HG02885 (cell line): ENCODE data around the gene DALRD3.
A peak's percentile ranks its signal among the peaks of the same experiment; 100 is the strongest.
"Not testable (repeated sequence)": the region's sequence is repeated elsewhere in the genome, so short reads cannot be mapped to it uniquely, and the experiment has no call there.

Experiments used
- ATAC-seq: cut with Tn5 transposase; IDR thresholded peaks from one replicate; pipeline ENCODE4 v1.9.1; 2021; ENCODE audit warnings: mild to moderate bottlenecking; ENCODE audit not compliant: unreplicated experiment, poor library complexity

DALRD3 gene

DNA sequence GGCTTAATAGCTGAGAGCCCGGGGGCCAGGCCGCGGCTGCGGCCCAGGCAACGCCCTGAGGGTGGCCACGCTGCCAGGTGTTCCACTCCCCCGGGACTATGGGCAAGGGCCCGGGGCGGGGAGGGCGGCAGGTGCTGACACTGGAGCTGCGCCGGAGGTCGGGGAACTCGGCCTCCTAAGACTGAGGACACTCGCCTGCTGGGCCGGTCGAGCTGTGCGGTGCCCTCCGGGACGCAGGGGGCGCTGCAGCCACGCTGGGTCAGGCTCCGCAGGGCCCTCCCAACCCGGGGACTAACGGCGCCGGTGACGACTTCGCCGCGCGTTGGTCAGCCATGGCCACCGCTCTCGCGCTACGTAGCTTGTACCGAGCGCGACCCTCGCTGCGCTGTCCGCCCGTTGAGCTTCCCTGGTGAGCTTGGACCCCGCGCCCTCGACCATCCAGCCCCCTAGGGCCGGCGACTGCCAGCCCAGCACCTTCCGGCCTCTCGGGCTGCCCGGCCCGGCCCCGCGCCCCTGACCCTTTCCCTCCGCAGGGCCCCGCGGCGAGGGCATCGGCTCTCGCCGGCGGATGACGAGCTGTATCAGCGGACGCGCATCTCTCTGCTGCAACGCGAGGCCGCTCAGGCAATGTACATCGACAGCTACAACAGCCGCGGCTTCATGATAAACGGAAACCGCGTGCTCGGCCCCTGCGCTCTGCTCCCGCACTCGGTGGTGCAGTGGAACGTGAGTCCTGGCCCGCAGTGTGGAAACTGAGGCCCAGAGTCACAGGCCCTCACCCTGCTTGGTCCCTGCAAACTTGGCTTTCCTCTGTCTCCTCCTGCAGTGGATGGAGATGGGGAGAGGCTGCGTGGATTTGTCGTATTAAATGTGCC, 3.7 kb upstream of the DALRD3 start, which contains the start of gene NDUFAF3:
TSS of gene NDUFAF3 (plus strand) at position 309 of the 875 bp plus-strand sequence. CDS start at position 333, 24 bp downstream.
- ATAC-seq = peak; percentile 65

DNA sequence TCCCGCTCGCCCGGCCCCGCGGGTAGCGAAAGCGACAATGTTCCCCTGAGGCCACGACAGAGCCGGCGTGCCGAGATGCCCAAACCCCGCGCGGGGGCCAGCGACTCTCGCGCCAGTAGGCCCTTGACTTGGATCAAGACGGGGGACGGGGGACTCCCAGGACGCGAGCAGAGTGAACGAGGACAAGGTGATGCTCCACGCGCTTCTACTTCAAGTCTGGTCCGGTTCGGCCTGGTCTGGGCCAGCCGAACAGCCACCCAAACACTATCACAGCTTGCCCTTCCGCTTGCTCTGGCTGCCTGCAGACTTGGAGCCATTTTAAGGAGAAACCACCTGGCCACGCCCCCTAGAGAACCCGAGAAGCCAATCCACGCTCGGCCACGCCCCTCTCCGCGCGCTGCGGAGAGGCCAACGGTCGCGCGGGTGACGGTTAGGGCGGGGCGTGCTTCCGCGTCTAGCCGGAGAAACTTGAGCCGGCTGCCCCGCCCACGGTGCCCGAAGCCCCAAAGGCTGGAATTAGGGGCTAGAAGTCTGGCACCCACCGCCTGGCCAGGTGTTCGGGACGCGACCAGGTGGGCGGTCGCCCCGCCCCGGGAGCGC, 2.9 kb upstream of the DALRD3 start:
- ATAC-seq = peak; percentile 58

DNA sequence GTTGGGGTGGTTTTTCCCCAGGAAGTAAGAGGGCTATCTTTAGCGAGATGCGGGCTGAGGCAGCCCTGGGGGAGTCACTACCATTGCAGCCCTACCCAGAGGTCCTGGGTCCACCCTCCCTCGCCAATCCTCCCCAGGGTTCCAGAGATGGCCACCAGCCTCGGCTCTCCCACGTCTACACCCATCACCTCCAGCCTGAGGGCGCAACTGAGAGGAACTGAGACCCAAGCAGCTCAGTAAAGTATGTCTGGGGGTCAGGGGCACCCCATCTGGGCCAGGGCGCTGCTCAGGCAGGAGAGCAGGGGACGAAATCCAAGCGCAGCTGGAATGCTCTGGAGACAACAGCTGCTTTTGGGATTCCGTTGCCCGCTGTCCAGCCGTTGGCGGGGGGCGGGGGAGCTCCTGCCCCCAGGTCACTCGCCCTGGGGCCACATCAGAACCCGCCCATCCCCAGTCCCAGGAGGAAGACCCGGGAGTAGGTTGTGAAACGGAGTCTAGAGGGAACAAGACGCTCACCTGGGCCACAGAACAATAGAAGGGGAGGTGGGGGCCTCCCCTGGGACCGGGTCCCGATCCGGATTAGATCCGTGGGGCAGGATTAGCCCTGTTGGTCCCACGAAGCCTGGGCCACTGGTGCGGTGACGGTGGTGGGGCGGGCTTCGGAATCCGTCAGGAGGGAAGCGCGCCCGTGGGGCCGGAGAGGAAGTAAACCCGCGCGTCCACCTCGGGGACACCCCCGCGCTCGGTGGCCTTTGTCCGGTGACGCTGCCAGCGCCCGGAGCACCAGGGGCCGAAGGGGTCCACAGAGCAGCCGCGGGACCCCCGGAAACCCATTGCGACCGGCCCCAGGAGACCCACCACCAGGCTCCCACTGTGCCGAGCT, 2.2 kb upstream of the DALRD3 start:
- peak; percentile 3 for ATAC-seq

DNA sequence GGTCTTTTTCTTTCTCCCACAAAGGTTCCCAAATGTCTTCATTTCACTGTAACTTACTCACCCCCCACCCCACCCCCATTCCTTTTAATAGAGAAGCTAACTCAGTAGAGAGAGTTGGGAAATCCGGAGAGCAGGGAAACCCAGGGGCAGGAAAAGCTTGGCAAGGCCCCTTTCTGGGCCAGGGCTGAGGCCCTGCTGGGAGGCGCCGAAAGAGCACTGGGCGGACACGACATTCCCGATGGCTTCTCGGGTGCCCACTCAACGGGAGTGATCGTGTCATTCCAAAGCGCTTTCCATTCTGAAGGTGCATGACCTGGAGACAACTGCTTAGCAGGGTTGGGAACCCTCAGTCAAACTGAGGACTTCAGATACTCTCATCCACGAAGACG, 1.6 kb upstream of the DALRD3 start:
- ATAC-seq = no peak

DNA sequence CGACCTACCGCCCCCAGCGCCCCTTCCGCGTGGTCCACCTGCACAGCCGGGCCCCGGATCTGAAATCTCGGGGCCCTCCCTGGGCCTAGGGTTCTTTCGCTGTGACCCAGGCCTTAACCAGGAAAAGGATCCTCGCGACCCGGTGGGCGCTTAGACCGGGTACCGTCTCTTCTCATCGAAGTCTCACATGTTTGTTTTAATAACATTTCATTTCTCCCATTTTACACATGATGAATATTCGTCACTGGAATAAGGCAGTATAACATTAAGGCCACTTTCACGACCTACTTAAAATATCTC, 277 bp upstream of the DALRD3 start:
- no peak for ATAC-seq

DNA sequence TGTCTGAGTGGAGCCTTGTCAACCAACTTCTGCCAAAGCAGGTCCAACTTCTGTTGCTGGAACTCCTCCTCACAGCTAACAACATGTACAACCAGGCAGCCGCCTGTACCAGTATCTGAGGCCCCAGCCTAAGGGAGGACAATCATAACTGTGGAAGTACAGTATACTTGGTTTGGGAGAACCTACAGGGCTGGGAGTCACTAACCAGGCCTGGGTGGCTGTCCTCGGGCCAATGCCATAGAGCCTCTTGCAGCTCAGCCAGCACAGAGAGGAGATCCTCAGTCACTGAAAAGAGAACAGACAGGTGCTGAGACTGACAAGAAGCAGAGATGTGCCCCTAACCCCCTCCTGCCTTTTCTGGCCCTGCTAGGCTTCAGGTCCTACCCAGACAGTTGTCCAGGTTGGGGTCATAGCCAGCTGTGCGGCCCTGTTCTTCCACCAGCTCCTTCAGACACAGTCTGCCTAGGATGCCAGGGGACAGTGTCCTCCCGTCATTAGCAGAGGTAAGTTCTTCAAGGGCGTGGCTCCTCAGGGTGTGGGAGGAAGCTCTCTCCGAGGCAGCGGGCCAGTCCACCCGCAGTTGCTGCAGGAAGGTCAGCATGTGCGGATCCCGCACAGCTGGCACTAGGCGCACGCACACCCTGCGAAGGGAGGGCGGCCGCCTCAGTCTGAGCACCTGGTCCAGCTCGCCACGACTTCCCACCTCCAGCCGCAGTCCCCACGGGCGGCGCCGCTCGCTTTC, 980 bp downstream of the DALRD3 start:
- no peak for ATAC-seq

DNA sequence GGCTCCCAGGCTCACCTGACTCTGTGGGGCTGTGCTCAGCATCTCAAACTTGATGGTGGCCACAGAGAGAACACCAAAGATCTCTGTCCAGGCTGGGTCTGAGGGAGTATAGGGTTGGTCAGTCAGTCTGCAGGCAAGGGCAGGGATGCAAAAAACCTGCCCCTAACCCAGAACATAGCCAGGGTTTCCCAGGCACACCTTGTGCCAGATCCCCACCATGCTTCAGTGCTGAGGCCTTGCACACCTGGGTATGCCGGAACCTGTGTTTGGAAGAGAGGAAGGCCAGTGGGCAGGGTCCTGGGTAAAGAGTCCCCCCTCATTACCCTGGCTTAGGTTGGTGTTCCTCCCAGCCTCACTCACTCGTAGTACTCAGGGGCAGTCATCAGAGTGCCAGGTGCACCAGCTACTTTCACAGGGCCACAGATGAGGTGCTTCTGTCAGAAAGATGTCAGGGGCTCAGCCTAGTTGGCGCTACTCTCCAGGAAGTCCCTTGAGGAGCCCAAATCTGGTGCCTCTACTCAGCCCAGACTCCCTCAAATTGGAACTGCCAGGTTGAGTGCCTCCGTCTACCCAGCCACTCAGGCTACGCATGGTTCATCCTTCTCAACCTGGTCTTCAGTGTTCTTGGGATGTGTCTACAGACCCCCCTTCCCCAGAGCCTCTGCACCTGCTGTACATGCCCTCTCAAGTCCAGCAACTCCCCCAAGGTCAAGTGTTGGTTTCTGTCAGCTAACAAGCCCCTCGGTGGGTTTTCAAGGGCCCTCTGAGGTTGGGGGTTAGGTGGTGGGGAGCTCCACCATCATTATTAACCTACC, 1.8 kb downstream of the DALRD3 start:
- no peak for ATAC-seq

DNA sequence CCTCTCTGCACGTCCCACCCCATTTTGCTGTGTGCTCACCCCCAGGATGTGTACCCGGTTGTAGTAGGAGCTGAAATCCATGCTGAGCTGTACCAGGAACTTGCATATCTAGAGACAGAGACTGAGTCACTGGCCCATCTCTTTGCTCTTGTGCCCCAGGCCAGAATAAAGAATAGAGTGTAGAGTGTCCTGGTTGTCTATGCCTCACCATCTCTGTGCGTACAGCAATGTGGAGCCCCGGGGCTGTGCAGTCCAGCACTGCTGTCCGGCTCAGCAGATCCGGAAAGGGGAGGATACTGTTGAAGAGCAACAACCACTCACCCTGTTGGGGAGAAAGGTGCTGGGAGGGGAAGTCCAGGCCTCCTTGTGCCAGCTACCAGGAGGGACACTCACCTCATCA, 2.6 kb downstream of the DALRD3 start:
- ATAC-seq = no peak

DNA sequence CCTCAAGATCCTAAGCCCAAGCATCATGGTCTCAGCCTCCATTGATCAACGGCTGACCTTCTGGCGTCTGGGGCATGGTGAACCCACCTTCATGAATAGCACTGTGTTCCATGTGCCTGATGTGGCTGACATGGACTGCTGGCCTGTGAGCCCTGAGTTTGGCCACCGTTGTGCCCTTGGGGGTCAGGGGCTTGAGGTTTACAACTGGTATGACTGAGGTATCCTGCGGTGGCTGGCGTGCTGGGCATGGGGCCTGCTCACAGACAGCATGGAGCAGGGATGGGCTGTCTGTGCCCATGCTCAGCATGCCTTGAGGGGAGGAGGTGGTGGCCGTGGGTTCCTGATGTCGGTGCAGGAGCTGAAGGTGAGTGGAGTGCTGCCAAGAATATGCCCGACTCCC, 3.3 kb downstream of the DALRD3 start:
- ATAC-seq = no peak

DNA sequence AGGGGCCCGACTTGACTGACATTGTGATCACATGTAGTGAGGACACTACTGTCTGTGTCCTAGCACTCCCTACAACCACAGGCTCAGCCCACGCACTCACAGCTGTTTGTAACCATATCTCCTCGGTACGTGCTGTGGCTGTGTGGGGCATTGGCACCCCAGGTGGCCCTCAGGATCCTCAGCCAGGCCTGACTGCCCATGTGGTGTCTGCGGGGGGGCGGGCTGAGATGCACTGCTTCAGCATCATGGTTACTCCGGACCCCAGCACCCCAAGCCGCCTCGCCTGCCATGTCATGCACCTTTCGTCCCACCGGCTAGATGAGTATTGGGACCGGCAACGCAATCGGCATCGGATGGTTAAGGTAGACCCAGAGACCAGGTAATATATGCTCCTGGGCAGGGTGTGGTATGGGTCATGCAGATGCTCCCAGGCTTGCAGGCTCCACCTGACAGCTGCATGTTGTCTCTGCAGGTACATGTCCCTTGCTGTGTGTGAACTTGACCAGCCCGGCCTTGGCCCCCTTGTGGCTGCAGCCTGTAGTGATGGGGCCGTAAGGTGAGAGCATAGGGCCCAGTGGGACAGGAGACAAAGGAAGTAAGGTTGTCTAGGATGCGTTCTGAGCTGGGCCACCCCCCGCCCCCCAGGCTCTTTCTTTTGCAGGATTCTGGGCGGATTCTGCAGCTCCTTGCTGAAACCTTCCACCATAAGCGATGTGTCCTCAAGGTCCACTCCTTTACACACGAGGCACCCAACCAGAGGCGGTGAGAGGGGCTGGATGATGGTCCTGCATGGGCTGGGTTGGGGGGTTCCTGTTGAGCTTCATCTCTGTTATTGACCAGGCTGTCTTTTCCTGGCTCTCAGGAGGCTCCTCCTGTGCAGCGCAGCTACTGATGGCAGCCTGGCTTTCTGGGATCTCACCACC, 4.4 kb downstream of the DALRD3 start:
- ATAC-seq = no peak

DNA sequence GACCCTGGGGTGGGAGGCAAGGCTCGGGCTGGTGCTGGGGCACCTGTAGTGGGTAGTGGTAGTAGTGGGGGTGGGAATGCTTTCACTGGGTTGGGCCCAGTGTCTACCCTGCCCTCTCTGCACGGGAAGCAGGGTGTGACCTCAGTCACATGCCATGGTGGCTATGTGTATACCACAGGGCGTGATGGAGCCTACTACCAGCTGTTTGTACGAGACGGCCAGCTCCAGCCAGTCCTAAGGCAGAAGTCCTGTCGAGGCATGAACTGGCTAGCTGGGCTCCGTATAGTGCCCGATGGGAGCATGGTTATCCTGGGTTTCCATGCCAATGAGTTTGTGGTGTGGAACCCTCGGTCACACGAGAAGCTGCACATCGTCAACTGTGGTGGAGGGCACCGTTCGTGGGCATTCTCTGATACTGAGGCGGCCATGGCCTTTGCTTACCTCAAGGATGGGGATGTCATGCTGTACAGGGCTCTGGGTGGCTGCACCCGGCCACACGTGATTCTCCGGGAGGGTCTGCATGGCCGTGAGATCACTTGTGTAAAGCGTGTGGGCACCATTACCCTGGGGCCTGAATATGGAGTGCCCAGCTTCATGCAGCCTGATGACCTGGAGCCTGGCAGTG, 5.2 kb downstream of the DALRD3 start:
- ATAC-seq = no peak

DNA sequence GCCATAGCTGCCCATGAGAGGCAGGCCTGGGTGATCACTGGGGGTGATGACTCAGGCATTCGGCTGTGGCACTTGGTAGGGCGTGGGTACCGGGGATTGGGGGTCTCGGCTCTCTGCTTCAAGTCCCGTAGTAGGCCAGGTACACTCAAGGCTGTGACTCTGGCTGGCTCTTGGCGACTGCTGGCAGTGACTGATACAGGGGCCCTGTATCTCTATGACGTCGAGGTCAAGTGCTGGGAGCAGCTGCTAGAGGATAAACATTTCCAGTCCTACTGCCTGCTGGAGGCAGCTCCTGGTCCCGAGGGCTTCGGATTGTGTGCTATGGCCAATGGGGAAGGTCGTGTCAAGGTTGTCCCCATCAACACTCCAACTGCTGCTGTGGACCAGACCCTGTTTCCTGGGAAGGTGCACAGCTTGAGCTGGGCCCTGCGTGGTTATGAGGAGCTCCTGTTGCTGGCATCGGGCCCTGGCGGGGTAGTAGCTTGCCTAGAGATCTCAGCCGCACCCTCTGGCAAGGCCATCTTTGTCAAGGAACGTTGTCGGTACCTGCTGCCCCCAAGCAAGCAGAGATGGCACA, 5.9 kb downstream of the DALRD3 start:
- no peak for ATAC-seq

DNA sequence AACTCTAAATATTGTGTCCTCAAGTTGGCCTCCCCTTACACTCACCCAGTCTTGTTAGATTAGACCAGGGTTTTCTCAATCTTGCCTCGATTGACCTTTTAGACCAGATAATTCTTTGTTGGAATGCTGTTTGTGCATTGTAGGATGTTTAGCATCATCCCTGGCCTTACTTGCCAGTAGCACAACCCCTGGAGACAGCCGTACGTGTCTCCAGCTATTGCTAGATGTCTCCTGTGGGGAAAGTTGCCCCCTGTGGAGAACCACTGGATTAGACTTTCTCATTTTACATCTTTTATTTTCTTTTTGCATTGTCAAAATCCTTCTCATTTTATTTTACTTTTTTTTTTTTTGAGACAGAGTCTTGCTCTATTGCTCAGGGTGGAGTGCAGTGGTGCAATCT, 9.0 kb downstream of the DALRD3 start:
- no peak for ATAC-seq

DNA sequence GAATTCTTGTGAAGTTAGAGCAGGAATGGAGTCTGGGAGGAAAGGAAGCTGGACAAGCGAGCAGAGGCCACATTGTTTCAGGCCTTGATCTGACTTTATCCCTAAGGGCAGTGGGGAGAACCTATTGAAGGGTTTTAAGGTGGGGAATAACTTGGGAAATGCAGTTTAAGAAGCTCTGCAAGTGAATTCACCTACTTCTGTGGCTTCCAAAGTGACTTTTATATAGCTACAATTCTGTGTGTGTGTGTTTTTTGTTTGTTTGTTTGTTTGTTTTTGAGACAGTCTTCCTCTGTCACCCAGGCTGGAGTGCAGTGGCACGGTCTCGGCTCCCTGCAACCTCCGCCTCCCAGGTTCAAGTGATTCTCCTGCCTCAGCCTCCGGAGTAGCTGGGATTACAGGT, 9.8 kb downstream of the DALRD3 start:
- not testable (repeated sequence) for ATAC-seq

DNA sequence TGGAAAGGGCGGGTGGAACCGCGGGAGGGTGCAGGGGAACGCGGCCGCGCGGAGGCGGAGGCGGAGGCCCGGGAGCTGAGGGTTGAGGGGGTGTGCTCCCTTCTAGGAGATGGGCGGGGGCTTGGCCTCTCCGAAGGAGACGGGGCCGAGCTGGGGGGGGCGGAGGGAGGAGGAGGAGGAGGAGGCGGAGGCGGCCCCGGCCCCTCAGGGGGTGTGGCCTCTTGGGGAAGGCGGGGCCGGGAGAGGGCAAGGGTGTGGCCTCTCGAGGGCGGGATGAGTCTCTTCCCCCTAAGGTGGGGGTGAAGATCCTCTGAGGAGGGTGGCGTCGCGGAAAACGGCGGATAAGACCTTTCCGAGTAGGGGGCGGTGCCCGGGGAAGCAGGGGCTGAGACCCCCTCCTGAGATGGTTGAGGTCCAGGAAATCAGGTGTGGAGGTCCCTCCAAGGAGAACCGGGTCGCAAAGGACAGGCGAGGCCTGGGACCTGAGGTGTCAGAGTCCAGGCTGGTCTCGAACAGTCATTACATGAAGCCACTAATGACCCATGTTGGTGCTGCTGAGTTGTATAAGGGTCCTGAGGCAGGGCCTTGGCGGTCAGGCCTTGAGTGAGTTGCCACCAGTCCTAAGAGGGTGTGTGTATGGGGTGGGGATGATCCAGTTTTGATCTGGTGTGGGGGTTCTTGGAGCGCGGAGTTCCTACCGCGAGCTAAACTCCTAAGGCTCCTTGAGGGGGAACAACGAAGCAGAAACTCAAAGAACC, 10.4 kb downstream of the DALRD3 start:
- ATAC-seq = peak; percentile 51

DNA sequence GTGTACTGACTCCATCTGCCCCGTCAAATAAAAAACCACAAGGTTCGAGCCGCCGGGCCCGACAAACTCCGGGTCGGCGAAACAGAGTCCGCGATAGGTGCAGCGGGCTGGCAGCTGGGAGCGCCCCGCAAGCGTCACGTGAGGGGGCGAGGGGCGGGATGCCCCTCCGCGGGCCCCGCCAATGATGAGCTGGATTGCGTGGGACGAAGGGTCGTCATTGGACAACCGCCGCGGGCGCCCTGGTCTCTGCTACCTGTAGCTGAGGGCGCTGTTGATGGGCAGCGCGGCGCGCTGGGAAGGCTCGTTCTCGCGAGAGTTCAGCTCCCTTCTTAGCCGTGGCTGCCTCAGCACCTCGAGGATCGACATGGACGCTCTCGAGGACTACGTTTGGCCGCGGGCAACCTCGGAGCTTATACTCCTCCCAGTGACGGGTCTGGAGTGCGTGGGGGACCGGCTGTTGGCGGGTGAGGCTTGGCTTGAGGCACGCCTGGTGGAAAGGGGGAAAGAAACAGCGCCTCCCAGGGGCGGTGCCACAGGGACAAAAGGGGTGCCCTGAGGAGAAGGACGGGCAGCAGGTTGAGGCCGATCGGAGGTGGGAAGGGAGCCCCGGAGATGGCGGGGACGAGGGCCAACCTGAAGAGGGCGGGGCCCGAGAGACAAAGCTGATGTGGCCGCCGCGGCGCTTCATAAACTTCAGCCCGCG, 11.2 kb downstream of the DALRD3 start, which contains the start of gene WDR6:
TSS of gene WDR6 (plus strand) at position 324 of the 703 bp plus-strand sequence. CDS start at position 365, 41 bp downstream.
- ATAC-seq = peak; percentile 86
